Activated T-cell treated with anti-CD3 and anti-CD28 coated beads, Interleukin-2, amount 50 U/mL, for 72 hours (primary cell): ENCODE results near the gene DENND1A. TPM values are rescaled to one million over a fixed set of nuclear protein-coding genes. Genes with fewer than 3 reads are reported as not detected.

Source experiments
- ATAC-seq, 2 donors: fragments of 150-1000 bp; cut with Tn5 transposase; replicated peaks in 1 of 2; 2 replicates each; pipeline ENCODE4 v1.10.0; 2021; ENCODE audit warnings: moderate library complexity in 2 of 2, mild to moderate bottlenecking in 1 of 2
- DNase-seq, 2 donors: peaks; one replicate each; pipeline ENCODE4 v3.0.0; 2021 to 2022; ENCODE audit warnings: mixed read lengths in 1 of 2
- H3K27ac Mint-ChIP-seq: one replicate; pipeline ENCODE4 v1.8.0; 2022; ENCODE audit warnings: mild to moderate bottlenecking, moderate library complexity, mixed read lengths
- H3K27me3 Mint-ChIP-seq: one replicate; pipeline ENCODE4 v1.8.0; 2022; ENCODE audit warnings: low read depth, mixed read lengths
- H3K36me3 Mint-ChIP-seq, 2 donors: one replicate each; pipeline ENCODE4 v1.8.0; 2022; ENCODE audit warnings: mixed read lengths in 2 of 2, mild to moderate bottlenecking in 1 of 2; ENCODE audit not compliant: insufficient read depth in 2 of 2
- H3K4me1 Mint-ChIP-seq: one replicate; pipeline ENCODE4 v1.8.0; 2022; ENCODE audit warnings: low read depth, mixed read lengths
- H3K4me3 Mint-ChIP-seq, 2 donors: one replicate each; pipeline ENCODE4 v1.8.0; 2022; ENCODE audit warnings: mild to moderate bottlenecking in 2 of 2, mixed read lengths in 2 of 2, moderate library complexity in 2 of 2
- H3K9me3 Mint-ChIP-seq, 2 donors: one replicate each; pipeline ENCODE4 v1.8.0; 2022; ENCODE audit warnings: mixed read lengths in 2 of 2
- total RNA-seq, 2 donors: library from RNA; stranded (reverse); gene quantifications; one replicate each; pipeline ENCODE4 v1.2.3, GENCODE V29; 2022

DENND1A gene
- total RNA-seq, 2 donors from 2014 or later: 18.3 to 18.5 TPM

- Mint-ChIP-seq H3K9me3 (no peaks in the 10 kb centered on the region), H3K27me3 (no peaks in the 10 kb centered on the region), H3K27ac (no peak overlapping the region), H3K36me3 (no peaks in the 10 kb centered on the region), H3K4me1 (no peaks in the 10 kb centered on the region), H3K4me3 (no peak overlapping the region)
- ATAC-seq (no peak), DNase-seq (no peak)
These were observed 122.7 kb downstream of the DENND1A start for GRCh38 chr9:123807251-123807650.

- no peaks in the 10 kb centered on the region for H3K9me3 Mint-ChIP-seq
- ATAC-seq (no peak), DNase-seq (no peak)
- no peaks in the 10 kb centered on the region for H3K27me3 Mint-ChIP-seq
- no peaks in the 10 kb centered on the region for H3K36me3 Mint-ChIP-seq
- H3K27ac Mint-ChIP-seq: no peak overlapping the region
- H3K4me3 Mint-ChIP-seq: no peak overlapping the region
- H3K4me1 Mint-ChIP-seq: no peaks in the 10 kb centered on the region
These were observed 123.1 kb downstream of the DENND1A start for GRCh38 chr9:123806829-123807228.

GRCh38 chr9:123798195-123798594 lies 131.7 kb downstream of the DENND1A start:
- no peak for DNase-seq
- H3K27ac Mint-ChIP-seq: no peak overlapping the region
- no peak overlapping the region for H3K4me3 Mint-ChIP-seq
- H3K27me3 Mint-ChIP-seq: no peaks in the 10 kb centered on the region
- peaks cover 19% of the 10 kb centered on the region for H3K4me1 Mint-ChIP-seq
- no peaks in the 10 kb centered on the region for H3K9me3 Mint-ChIP-seq
- no peaks in the 10 kb centered on the region for H3K36me3 Mint-ChIP-seq
- ATAC-seq: no peak

GRCh38 chr9:123796618-123797484 lies 133.1 kb downstream of the DENND1A start:
- peaks cover 19% of the 10 kb centered on the region for H3K4me1 Mint-ChIP-seq
- ATAC-seq: no peak
- no peaks in the 10 kb centered on the region for H3K27me3 Mint-ChIP-seq
- H3K36me3 Mint-ChIP-seq: peaks cover 0 to 2% of the 10 kb centered on the region in 2 donors
- H3K4me3 Mint-ChIP-seq: peak overlapping the region; percentile 45 to 76
- peak overlapping the region; percentile 64 for H3K27ac Mint-ChIP-seq
- no peak for DNase-seq
- peaks cover 0 to 2% of the 10 kb centered on the region in 2 donors for H3K9me3 Mint-ChIP-seq

- Mint-ChIP-seq H3K4me1 (peaks cover 19% of the 10 kb centered on the region), H3K9me3 (peaks cover 0 to 3% of the 10 kb centered on the region in 2 donors), H3K36me3 (peaks cover 0 to 2% of the 10 kb centered on the region in 2 donors), H3K4me3 (peak overlapping the region in 1 of 2 donors; percentile 4), H3K27me3 (no peaks in the 10 kb centered on the region), H3K27ac (no peak overlapping the region)
- DNase-seq (peak; percentile 10 to 22), ATAC-seq (peak; percentile 65 to 82)
These were observed 133.8 kb downstream of the DENND1A start for GRCh38 chr9:123796094-123796493.

- ATAC-seq (no peak), DNase-seq (no peak)
- Mint-ChIP-seq H3K36me3 (peaks cover 0 to 2% of the 10 kb centered on the region in 2 donors), H3K9me3 (peaks cover 0 to 3% of the 10 kb centered on the region in 2 donors), H3K4me3 (no peak overlapping the region), H3K27ac (no peak overlapping the region), H3K4me1 (peaks cover 19% of the 10 kb centered on the region), H3K27me3 (no peaks in the 10 kb centered on the region)
These were observed 134.6 kb downstream of the DENND1A start for GRCh38 chr9:123795336-123795735.

- ATAC-seq: no peak
- H3K9me3 Mint-ChIP-seq: peaks cover 0 to 3% of the 10 kb centered on the region in 2 donors
- H3K36me3 Mint-ChIP-seq: peaks cover 0 to 2% of the 10 kb centered on the region in 2 donors
These were observed 137.4 kb downstream of the DENND1A start for GRCh38 chr9:123792501-123792900.

GRCh38 chr9:123789554-123790292 lies 140.2 kb downstream of the DENND1A start:
- no peak overlapping the region for H3K27ac Mint-ChIP-seq
- peaks cover 0 to 3% of the 10 kb centered on the region in 2 donors for H3K9me3 Mint-ChIP-seq
- H3K36me3 Mint-ChIP-seq: peaks cover 0 to 2% of the 10 kb centered on the region in 2 donors
- H3K27me3 Mint-ChIP-seq: no peaks in the 10 kb centered on the region
- no peak overlapping the region for H3K4me3 Mint-ChIP-seq
- DNase-seq (no peak), ATAC-seq (no peak)
- no peaks in the 10 kb centered on the region for H3K4me1 Mint-ChIP-seq

More at GRCh38 chr9:123792501-123792900, 137.4 kb downstream of the DENND1A start:
- H3K27ac Mint-ChIP-seq: no peak overlapping the region
- H3K27me3 Mint-ChIP-seq: no peaks in the 10 kb centered on the region
- peaks cover 19% of the 10 kb centered on the region for H3K4me1 Mint-ChIP-seq
- no peak for DNase-seq
- H3K4me3 Mint-ChIP-seq: no peak overlapping the region

GRCh38 chr9:123787416-123787815 lies 142.5 kb downstream of the DENND1A start:
- Mint-ChIP-seq H3K36me3 (peaks cover 0 to 2% of the 10 kb centered on the region in 2 donors), H3K4me1 (no peaks in the 10 kb centered on the region), H3K4me3 (no peak overlapping the region), H3K9me3 (peaks cover 0 to 3% of the 10 kb centered on the region in 2 donors), H3K27ac (no peak overlapping the region), H3K27me3 (no peaks in the 10 kb centered on the region)
- ATAC-seq (no peak), DNase-seq (no peak)

- DNase-seq: no peak
- Mint-ChIP-seq H3K4me3 (no peak overlapping the region), H3K27me3 (no peaks in the 10 kb centered on the region), H3K9me3 (no peaks in the 10 kb centered on the region), H3K36me3 (peaks cover 0 to 2% of the 10 kb centered on the region in 2 donors), H3K27ac (no peak overlapping the region), H3K4me1 (no peaks in the 10 kb centered on the region)
- no peak for ATAC-seq
These were observed 145.4 kb downstream of the DENND1A start for GRCh38 chr9:123784518-123784917.

GRCh38 chr9:123778232-123778902 lies 151.6 kb downstream of the DENND1A start:
- H3K27me3 Mint-ChIP-seq: no peaks in the 10 kb centered on the region
- peaks cover 0 to 2% of the 10 kb centered on the region in 2 donors for H3K36me3 Mint-ChIP-seq
- H3K9me3 Mint-ChIP-seq: no peaks in the 10 kb centered on the region
- peaks cover 6% of the 10 kb centered on the region for H3K4me1 Mint-ChIP-seq
- H3K4me3 Mint-ChIP-seq: no peak overlapping the region
- H3K27ac Mint-ChIP-seq: no peak overlapping the region
- ATAC-seq (no peak), DNase-seq (no peak)

- Mint-ChIP-seq H3K27me3 (no peaks in the 10 kb centered on the region), H3K36me3 (no peaks in the 10 kb centered on the region), H3K27ac (no peak overlapping the region), H3K4me3 (no peak overlapping the region), H3K9me3 (no peaks in the 10 kb centered on the region), H3K4me1 (peaks cover 6% of the 10 kb centered on the region)
- no peak for DNase-seq
- no peak for ATAC-seq
These were observed 153.0 kb downstream of the DENND1A start for GRCh38 chr9:123776708-123777537.
